Ovary (tissue), 9 donors: ENCODE data around the gene ZRSR2. TPM values are rescaled to one million over a fixed set of nuclear protein-coding genes. Genes with fewer than 3 reads are reported as not detected.

Source experiments
- DNase-seq, 5 donors: peaks; one replicate each; pipeline ENCODE4 v3.0.0-alpha.2; 2019 to 2020
- H3K27ac ChIP-seq, 2 donors: fragments of 200-600 bp; one replicate each; pipeline versions ENCODE4 v1.5.1 to v1.8.0; 2019 to 2022
- H3K27me3 ChIP-seq: fragments of 200-600 bp; one replicate; pipeline ENCODE4 v1.8.0; 2022
- H3K36me3 ChIP-seq: fragments of 200-600 bp; sonication (generic); one replicate; pipeline ENCODE4 v1.5.1; 2019
- H3K4me1 ChIP-seq: one replicate; pipeline ENCODE4 v1.8.1; 2013; ENCODE audit warnings: mild to moderate bottlenecking, moderate library complexity; ENCODE audit not compliant: insufficient read depth
- H3K4me3 ChIP-seq: fragments of 200-600 bp; sonication (generic); one replicate; pipeline ENCODE4 v1.5.1; 2017
- H3K9me3 ChIP-seq, 2 donors: fragments of 200-600 bp in 1 of 2; sonication (generic) in 1 of 2; one replicate each; pipeline versions ENCODE4 v1.5.1 to v1.8.1; 2013 to 2019; ENCODE audit warnings: mild to moderate bottlenecking in 1 of 2, moderate library complexity in 1 of 2
- CTCF ChIP-seq, 3 donors: fragments of 450-650 bp in 2 of 3; fragments of 200-600 bp in 1 of 3; IDR thresholded peaks; one replicate each; pipeline versions ENCODE4 v1.5.1 to v1.8.0; 2016 to 2022; ENCODE audit warnings: antibody characterized with exemption in 3 of 3, mild to moderate bottlenecking in 1 of 3
- EP300 ChIP-seq: sonication (generic); formaldehyde crosslinking; IDR thresholded peaks from one replicate; pipeline ENCODE4 v1.6.1; 2017; ENCODE audit warnings: antibody characterized with exemption
- POLR2A ChIP-seq: fragments of 450-650 bp; IDR thresholded peaks from one replicate; pipeline ENCODE4 v1.6.1; 2017; ENCODE audit warnings: antibody characterized with exemption, mild to moderate bottlenecking, moderate library complexity
- WGBS, 3 donors: extraction: QIAGEN DNeasy Blood & Tissue Kit in 1 of 3; methylation state at CpG; one replicate each; pipeline versions ENCODE4 v1.1.5 to v1.1.7; 2013 to 2017; 5-methylcytosine and 5-hydroxymethylcytosine counted together
- intact Hi-C, 4 donors: fragments of 100-400 bp; cut with DNase I; formaldehyde crosslinking; loops; one replicate each; pipeline versions ENCODE4 v1.11.0 to v1.15.1; 2022 to 2023
- polyA plus RNA-seq, 2 donors: library from polyadenylated mRNA; stranded (reverse); fragments of 200-250 nt in 1 of 2; fragments of 350-450 nt in 1 of 2; fragmentation: Illumina TruSeq in 1 of 2; extraction: RNeasy Lipid Tissue Mini Kit (QIAGEN cat#74804) in 1 of 2; gene quantifications; one replicate each; pipeline ENCODE4 v1.2.3, GENCODE V29; 2013 to 2014
- total RNA-seq, 7 donors: library from RNA; depleted of rRNA in 2 of 7; stranded (reverse); fragments of >200 nt in 2 of 7; fragmentation: NEBNext Ultra II Directional in 3 of 7; extraction: Animal tissue kit (Norgen Biotek cat#: 25700) in 3 of 7; gene quantifications; one replicate each; pipeline versions ENCODE4 v1.1.0 to v1.2.4, GENCODE V29; 2016 to 2023
- donor health status: DM: no; HTN: no; CAD: no; lungs with moderate emphysema.
- donor health status: DM: no; HTN: no; CAD: no.
- donor health status: Bipolar disorder and iron deficiency.
- donor health status: DM: yes; HTN: yes; CAD: no.
- donor health status: DM: no; HTN: no; CAD: no.
- donor health status: DM: yes; HTN: yes; CAD: no.

ZRSR2 gene
- total and polyA plus RNA-seq, 9 donors = 4.4 to 37.6 (median 11.8) TPM

- TF ChIP-seq EP300 = no peak
- TF ChIP-seq CTCF (IDR thresholded peaks at IDR 0.05) = no peak
- no peak for TF ChIP-seq POLR2A
- peaks cover 2% of the 10 kb centered on the region for H3K4me1 ChIP-seq
- H3K4me3 ChIP-seq = no peak overlapping the region
- no peaks in the 10 kb centered on the region for H3K27me3 ChIP-seq
- WGBS, 3 donors = 11 to 29% (median 16%) methylated on average over 1 of the region's 1 CpG
- intact Hi-C loops = no loop called here
- no peak for DNase-seq
- H3K36me3 ChIP-seq = no peaks in the 10 kb centered on the region
- no peak overlapping the region for H3K27ac ChIP-seq
- H3K9me3 ChIP-seq = no peaks in the 10 kb centered on the region
Measured at GRCh38 chrX:15856636-15857035, 66.4 kb downstream of the ZRSR2 start.

GRCh38 chrX:15858051-15858450 is 67.8 kb downstream of the ZRSR2 start:
- intact Hi-C loops = no loop called here
- no peaks in the 10 kb centered on the region for H3K36me3 ChIP-seq
- no peak for DNase-seq
- H3K27ac ChIP-seq = no peak overlapping the region
- H3K4me1 ChIP-seq = peaks cover 2% of the 10 kb centered on the region
- H3K4me3 ChIP-seq = no peak overlapping the region
- TF ChIP-seq POLR2A = no peak
- TF ChIP-seq EP300 = no peak
- no peak for TF ChIP-seq CTCF (IDR thresholded peaks at IDR 0.05)
- 74 to 81% (median 81%) methylated on average over 1 of the region's 1 CpG for WGBS, 3 donors
- no peaks in the 10 kb centered on the region for H3K9me3 ChIP-seq
- no peaks in the 10 kb centered on the region for H3K27me3 ChIP-seq

GRCh38 chrX:15860921-15861320 is 70.6 kb downstream of the ZRSR2 start:
- intact Hi-C loops = no loop called here
- Histone ChIP-seq H3K36me3 (no peaks in the 10 kb centered on the region), H3K4me1 (no peaks in the 10 kb centered on the region), H3K27me3 (no peaks in the 10 kb centered on the region), H3K9me3 (no peaks in the 10 kb centered on the region), H3K27ac (no peak overlapping the region), H3K4me3 (no peak overlapping the region)
- TF ChIP-seq EP300 (no peak), POLR2A (no peak), CTCF (IDR thresholded peaks at IDR 0.05) (no peak)
- 80 to 89% (median 84%) methylated on average over 3 of the region's 3 CpGs for WGBS, 3 donors
- DNase-seq = no peak

- no peaks in the 10 kb centered on the region for H3K27me3 ChIP-seq
- no peak overlapping the region for H3K27ac ChIP-seq
- intact Hi-C loops = no loop called here
- no peaks in the 10 kb centered on the region for H3K9me3 ChIP-seq
- DNase-seq = no peak
- no peaks in the 10 kb centered on the region for H3K36me3 ChIP-seq
- WGBS, 3 donors = 60 to 79% (median 72%) methylated on average over 3 of the region's 3 CpGs
- H3K4me1 ChIP-seq = no peaks in the 10 kb centered on the region
- no peak overlapping the region for H3K4me3 ChIP-seq
- TF ChIP-seq EP300 = no peak
- no peak for TF ChIP-seq POLR2A
- TF ChIP-seq CTCF (IDR thresholded peaks at IDR 0.05) = no peak
Measured at GRCh38 chrX:15864023-15864422, 73.7 kb downstream of the ZRSR2 start.

GRCh38 chrX:15864629-15865028 is 74.3 kb downstream of the ZRSR2 start:
- Histone ChIP-seq H3K27me3 (no peaks in the 10 kb centered on the region), H3K4me1 (no peaks in the 10 kb centered on the region), H3K9me3 (no peaks in the 10 kb centered on the region), H3K36me3 (no peaks in the 10 kb centered on the region), H3K27ac (no peak overlapping the region), H3K4me3 (no peak overlapping the region)
- no peak for DNase-seq
- intact Hi-C loops = no loop called here
- TF ChIP-seq POLR2A (no peak), EP300 (no peak), CTCF (IDR thresholded peaks at IDR 0.05) (no peak)
